ENCODE measurements around the gene ZNFX1. TPM values are rescaled to one million over a fixed set of nuclear protein-coding genes. Genes with fewer than 3 reads are reported as not detected.

ZNFX1 gene
- total RNA-seq, 1 donor from 2014 or later: 49.1 TPM

Other genes with a start within 250 kb of the ZNFX1 start
- 13.6 TPM for gene CSE1L, start 231.7 kb downstream of the ZNFX1 start, total RNA-seq
- 59.3 TPM for gene STAU1, start 89.7 kb downstream of the ZNFX1 start, total RNA-seq
- 17.3 TPM for gene DDX27, start 58.6 kb downstream of the ZNFX1 start, total RNA-seq
- not detected for gene KCNB1, start 204.6 kb upstream of the ZNFX1 start, total RNA-seq